KMS-11 (cell line): ENCODE results near the gene HINFP.
A peak's percentile ranks its signal among the peaks of the same experiment; 100 is the strongest.

ENCODE experiments used
- H2AFZ ChIP-seq: fragments of 200-600 bp; sonication (generic); 2 replicates; pipeline ENCODE4 v1.6.1; 2016; ENCODE audit warnings: antibody characterized with exemption, mixed run types, low read depth
- H3K27ac ChIP-seq: fragments of 200-600 bp; sonication (generic); 2 replicates; pipeline ENCODE4 v1.6.1; 2016; ENCODE audit warnings: mild to moderate bottlenecking, mixed run types
- H3K27me3 ChIP-seq: fragments of 200-600 bp; sonication (generic); 2 replicates; pipeline ENCODE4 v1.6.1; 2017; ENCODE audit warnings: mild to moderate bottlenecking, low read depth, mixed run types, moderate library complexity; ENCODE audit not compliant: insufficient read depth
- H3K36me3 ChIP-seq: fragments of 200-600 bp; sonication (generic); 2 replicates; pipeline ENCODE4 v1.6.1; 2017; ENCODE audit warnings: mild to moderate bottlenecking, mixed run types; ENCODE audit not compliant: insufficient read depth
- H3K4me1 ChIP-seq: fragments of 200-600 bp; sonication (generic); 2 replicates; pipeline ENCODE4 v1.6.1; 2016; ENCODE audit warnings: mild to moderate bottlenecking, low read depth, mixed run types; ENCODE audit not compliant: poor library complexity, severe bottlenecking
- H3K4me2 ChIP-seq: fragments of 200-600 bp; sonication (generic); 2 replicates; pipeline ENCODE4 v1.7.0; 2016; ENCODE audit warnings: mild to moderate bottlenecking, mixed run types
- H3K4me3 ChIP-seq: fragments of 200-600 bp; sonication (generic); IDR thresholded peaks from 2 replicates; pipeline ENCODE4 v1.6.1; 2017; ENCODE audit warnings: low read depth, low read length, mixed read lengths; ENCODE audit not compliant: insufficient read depth
- H3K79me2 ChIP-seq: fragments of 200-600 bp; sonication (generic); 2 replicates; pipeline ENCODE4 v1.6.1; 2016; ENCODE audit warnings: low read depth, mixed run types; ENCODE audit not compliant: insufficient read depth
- H3K9ac ChIP-seq: fragments of 200-600 bp; sonication (generic); 2 replicates; pipeline ENCODE4 v1.6.1; 2016; ENCODE audit warnings: mild to moderate bottlenecking, mixed run types
- H4K20me1 ChIP-seq: fragments of 200-600 bp; sonication (generic); 2 replicates; pipeline ENCODE4 v1.6.1; 2016; ENCODE audit warnings: mild to moderate bottlenecking, mixed run types; ENCODE audit not compliant: insufficient read depth
- TF ChIP-seq, protein P1 (sequence below): fragments of 200-600 bp; sonication (generic); conservative IDR thresholded peaks from 2 replicates; pipeline ENCODE4 v1.6.1; 2017; ENCODE audit warnings: low read depth, mild to moderate bottlenecking, antibody characterized with exemption, low read length, moderate library complexity, mixed read lengths

The HINFP gene, protein sequence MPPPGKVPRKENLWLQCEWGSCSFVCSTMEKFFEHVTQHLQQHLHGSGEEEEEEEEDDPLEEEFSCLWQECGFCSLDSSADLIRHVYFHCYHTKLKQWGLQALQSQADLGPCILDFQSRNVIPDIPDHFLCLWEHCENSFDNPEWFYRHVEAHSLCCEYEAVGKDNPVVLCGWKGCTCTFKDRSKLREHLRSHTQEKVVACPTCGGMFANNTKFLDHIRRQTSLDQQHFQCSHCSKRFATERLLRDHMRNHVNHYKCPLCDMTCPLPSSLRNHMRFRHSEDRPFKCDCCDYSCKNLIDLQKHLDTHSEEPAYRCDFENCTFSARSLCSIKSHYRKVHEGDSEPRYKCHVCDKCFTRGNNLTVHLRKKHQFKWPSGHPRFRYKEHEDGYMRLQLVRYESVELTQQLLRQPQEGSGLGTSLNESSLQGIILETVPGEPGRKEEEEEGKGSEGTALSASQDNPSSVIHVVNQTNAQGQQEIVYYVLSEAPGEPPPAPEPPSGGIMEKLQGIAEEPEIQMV

DNA sequence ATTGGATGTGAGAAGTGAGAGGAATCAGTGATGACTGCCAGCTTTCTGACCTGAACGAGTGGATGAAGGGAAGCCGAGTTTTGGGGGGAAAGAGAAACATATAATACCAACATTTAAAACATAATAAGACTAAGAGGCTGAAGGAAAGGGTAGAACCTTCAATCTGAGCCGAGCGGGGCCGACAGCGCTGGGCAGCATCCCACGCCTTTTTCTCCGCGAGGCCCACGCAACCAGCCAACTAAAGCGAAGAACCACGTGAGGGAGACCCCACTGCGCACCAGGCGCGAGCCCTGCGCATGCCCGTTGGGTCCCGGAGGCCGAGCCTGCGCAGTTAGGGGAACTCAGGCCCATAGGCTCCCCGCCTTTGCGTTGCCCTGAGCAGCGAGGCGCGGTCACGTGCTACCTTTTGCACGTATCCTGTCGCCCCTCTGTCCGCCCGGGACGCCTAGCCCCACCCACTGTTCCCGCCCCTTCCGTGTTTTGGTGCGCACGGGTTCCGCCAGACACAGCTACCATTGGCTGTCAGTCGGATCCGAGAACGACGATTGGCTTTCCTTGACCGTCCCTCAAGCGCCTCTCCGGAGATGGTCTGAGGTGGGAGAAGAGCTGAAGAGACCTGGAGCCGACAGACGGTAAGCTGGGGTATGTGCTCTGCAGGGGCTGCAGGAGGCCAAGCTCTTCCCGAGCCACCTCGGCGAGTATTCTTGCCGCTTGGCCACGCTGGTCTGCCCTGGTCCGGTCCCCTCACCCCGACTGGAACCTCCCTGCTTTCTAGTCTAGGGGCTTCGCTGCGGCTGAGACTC, at the start of gene HINFP:
HINFP (plus strand) TSS at position 573 of the 803 bp plus-strand sequence. CDS start 5,365 bp downstream, outside the sequence.
- peak within 1 kb of the TSS; percentile 86 for H3K4me2 ChIP-seq
- peak within 1 kb of the TSS; percentile 84 for H2AFZ ChIP-seq
- TF ChIP-seq, protein P1, sequence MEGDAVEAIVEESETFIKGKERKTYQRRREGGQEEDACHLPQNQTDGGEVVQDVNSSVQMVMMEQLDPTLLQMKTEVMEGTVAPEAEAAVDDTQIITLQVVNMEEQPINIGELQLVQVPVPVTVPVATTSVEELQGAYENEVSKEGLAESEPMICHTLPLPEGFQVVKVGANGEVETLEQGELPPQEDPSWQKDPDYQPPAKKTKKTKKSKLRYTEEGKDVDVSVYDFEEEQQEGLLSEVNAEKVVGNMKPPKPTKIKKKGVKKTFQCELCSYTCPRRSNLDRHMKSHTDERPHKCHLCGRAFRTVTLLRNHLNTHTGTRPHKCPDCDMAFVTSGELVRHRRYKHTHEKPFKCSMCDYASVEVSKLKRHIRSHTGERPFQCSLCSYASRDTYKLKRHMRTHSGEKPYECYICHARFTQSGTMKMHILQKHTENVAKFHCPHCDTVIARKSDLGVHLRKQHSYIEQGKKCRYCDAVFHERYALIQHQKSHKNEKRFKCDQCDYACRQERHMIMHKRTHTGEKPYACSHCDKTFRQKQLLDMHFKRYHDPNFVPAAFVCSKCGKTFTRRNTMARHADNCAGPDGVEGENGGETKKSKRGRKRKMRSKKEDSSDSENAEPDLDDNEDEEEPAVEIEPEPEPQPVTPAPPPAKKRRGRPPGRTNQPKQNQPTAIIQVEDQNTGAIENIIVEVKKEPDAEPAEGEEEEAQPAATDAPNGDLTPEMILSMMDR, result no peak
- H3K4me3 ChIP-seq, result no peak within 1 kb of the TSS
- no peaks in the 10 kb centered on the region for H3K27me3 ChIP-seq
- H3K27ac ChIP-seq, result peak within 1 kb of the TSS; percentile 40; the same call in 1 of the 2 replicates
- peak within 1 kb of the TSS; percentile 50; the same call in 1 of the 2 replicates for H3K9ac ChIP-seq
- H4K20me1 ChIP-seq, result no peaks in the 10 kb centered on the region
- H3K36me3 ChIP-seq, result no peaks in the 10 kb centered on the region
- peaks cover 22% of the 10 kb centered on the region for H3K4me1 ChIP-seq
- peaks cover 14% of the 10 kb centered on the region; the same call in 1 of the 2 replicates for H3K79me2 ChIP-seq

DNA sequence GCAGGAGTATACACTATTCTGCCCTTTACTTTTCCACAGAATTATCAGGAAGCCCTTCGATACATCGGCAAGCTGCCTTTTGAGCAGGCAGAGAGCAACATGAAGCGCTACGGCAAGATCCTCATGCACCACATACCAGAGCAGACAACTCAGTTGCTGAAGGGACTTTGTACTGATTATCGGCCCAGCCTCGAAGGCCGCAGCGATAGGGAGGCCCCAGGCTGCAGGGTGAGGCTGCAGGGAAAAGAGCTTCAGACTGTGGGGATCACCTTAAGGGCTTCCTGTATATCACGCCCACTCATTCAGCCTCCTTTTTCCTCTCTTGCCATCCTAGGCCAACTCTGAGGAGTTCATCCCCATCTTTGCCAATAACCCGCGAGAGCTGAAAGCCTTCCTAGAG, 43.5 kb upstream of the HINFP start:
- no peak overlapping the region for H3K9ac ChIP-seq
- TF ChIP-seq, protein P1, result no peak
- H3K4me1 ChIP-seq, result no peaks in the 10 kb centered on the region
- H3K79me2 ChIP-seq, result no peaks in the 10 kb centered on the region
- no peak overlapping the region for H2AFZ ChIP-seq
- no peak overlapping the region for H3K27ac ChIP-seq
- no peaks in the 10 kb centered on the region for H3K27me3 ChIP-seq
- no peak overlapping the region for H3K4me3 ChIP-seq
- H3K36me3 ChIP-seq, result no peaks in the 10 kb centered on the region; the same call in 1 of the 2 replicates
- no peak overlapping the region for H3K4me2 ChIP-seq
- H4K20me1 ChIP-seq, result no peaks in the 10 kb centered on the region

DNA sequence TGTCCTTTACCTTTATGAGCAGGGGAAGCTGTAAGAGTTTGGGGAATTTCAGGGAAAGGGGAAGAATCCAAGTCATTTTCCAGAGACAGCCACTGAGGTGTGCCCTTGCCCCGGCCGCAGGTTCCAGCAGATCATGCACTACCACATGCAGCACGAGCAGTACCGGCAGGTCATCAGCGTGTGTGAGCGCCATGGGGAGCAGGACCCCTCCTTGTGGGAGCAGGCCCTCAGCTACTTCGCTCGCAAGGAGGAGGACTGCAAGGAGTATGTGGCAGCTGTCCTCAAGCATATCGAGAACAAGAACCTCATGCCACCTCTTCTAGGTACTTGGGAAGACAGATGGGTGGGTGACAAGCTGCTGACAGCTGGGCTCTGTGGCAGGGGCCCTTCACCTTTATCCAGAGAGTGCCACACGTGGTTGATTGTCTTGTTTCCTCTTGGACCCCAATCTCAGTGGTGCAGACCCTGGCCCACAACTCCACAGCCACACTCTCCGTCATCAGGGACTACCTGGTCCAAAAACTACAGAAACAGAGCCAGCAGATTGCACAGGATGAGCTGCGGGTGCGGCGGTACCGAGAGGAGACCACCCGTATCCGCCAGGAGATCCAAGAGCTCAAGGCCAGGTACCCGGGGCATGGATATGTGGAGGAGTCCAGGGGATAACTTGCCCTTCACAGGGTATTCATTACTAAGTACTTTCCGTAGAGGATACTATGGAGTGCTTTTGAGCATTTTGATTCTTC, 42.5 kb upstream of the HINFP start:
- Histone ChIP-seq H3K27me3 (no peaks in the 10 kb centered on the region), H4K20me1 (no peaks in the 10 kb centered on the region), H3K4me1 (no peaks in the 10 kb centered on the region), H3K4me3 (no peak overlapping the region), H3K9ac (no peak overlapping the region), H2AFZ (no peak overlapping the region), H3K36me3 (no peaks in the 10 kb centered on the region; the same call in 1 of the 2 replicates), H3K79me2 (no peaks in the 10 kb centered on the region), H3K27ac (no peak overlapping the region), H3K4me2 (no peak overlapping the region)
- TF ChIP-seq, protein P1, result no peak

DNA sequence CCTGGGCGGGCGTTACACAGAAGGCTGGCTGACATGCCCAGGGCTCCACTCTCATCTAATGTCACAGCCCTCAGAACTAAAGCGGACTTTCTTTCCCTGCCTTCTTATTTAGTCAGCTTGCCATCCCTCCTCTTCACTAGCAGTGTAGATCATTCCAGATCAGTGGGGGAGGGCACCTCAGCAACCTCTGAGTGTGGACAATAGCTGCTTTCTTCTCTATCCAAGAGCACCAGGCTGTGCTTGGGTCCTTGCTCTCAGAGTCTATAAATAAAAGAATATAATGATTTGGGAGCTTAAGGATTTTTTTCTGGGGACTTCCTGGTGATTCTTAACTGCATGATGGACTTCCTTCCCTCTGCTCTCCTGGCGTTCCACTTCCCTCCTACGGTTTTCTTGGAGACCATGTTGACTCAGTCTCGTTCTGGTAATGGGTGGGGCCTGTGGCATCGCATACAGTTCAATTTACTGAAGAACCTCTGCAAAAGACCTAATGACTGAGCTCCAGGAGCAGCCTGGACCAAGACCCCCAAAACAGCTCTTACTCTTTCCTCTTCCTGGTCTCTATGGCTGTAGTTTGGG, 39.6 kb upstream of the HINFP start:
- TF ChIP-seq, protein P1, result no peak
- H4K20me1 ChIP-seq, result no peaks in the 10 kb centered on the region
- H3K27ac ChIP-seq, result no peak overlapping the region
- H3K4me3 ChIP-seq, result no peak overlapping the region
- H3K4me1 ChIP-seq, result peaks cover 10% of the 10 kb centered on the region
- H3K27me3 ChIP-seq, result no peaks in the 10 kb centered on the region
- H3K4me2 ChIP-seq, result no peak overlapping the region
- H2AFZ ChIP-seq, result no peak overlapping the region
- peaks cover 9% of the 10 kb centered on the region; the same call in 1 of the 2 replicates for H3K79me2 ChIP-seq
- H3K36me3 ChIP-seq, result no peaks in the 10 kb centered on the region; the same call in 1 of the 2 replicates
- no peak overlapping the region for H3K9ac ChIP-seq
